Bronchial epithelial cell (primary cell): Measurements from ENCODE around the gene CCDC15. TPM values are rescaled to one million over a fixed set of nuclear protein-coding genes. Genes with fewer than 3 reads are reported as not detected.

Source experiments
- DNase-seq: peaks from one replicate; pipeline ENCODE4 v3.0.0-alpha.2; 2010; ENCODE audit warnings: low read depth
- FAIRE-seq: peaks from 2 replicates; lab custom pipeline; 2011; peaks lifted over from hg19 to GRCh38; lab: Jason Lieb, UNC
- H3K27me3 ChIP-seq: 2 replicates; pipeline ENCODE4 v1.5.1; 2011; ENCODE audit warnings: low read length; ENCODE audit not compliant: control insufficient read depth, insufficient read depth
- H3K36me3 ChIP-seq: 2 replicates; pipeline ENCODE4 v1.5.1; 2011; ENCODE audit warnings: low read length; ENCODE audit not compliant: control insufficient read depth, insufficient read depth
- H3K4me3 ChIP-seq: 2 replicates; pipeline ENCODE4 v1.5.1; 2011; ENCODE audit warnings: mild to moderate bottlenecking, low read depth, low read length, control low read depth
- total RNA-seq: library from RNA; depleted of rRNA; stranded (reverse); fragments of >200 nt; gene quantifications from 2 replicates; pipeline ENCODE4 v1.2.1, GENCODE V29; 2014
- TF ChIP-seq, protein P1 (sequence below): IDR thresholded peaks from 2 replicates; pipeline ENCODE4 v1.5.1; 2011; ENCODE audit warnings: mild to moderate bottlenecking, moderate library complexity, low read length, control low read depth, inconsistent platforms; ENCODE audit not compliant: insufficient read depth, severe bottlenecking

CCDC15 gene
- total RNA-seq, 1 donor from 2014 or later, result 1.1 TPM

DNA sequence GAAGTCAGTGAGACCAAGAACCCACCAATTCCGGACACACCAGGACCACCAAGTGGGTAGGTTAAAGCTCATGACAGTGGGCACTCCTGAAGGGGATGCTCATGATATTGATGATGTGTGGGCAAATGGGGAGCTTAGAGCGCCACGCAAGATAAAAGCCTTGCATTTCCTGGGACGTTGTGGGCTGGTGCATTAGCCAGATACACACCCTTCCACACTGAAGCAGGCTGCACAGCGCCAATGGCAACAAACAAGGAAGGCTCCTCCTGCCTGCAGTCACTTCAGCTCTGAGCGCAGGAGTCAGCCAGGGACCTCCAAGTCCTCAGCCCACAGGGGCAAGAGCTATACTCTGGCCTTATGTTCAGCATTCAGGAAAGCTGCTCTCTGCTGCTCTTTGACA lies 136.8 kb downstream of the CCDC15 start:
- Histone ChIP-seq H3K27me3 (no peaks in the 10 kb centered on the region), H3K4me3 (no peak overlapping the region)
- FAIRE-seq, result peak; percentile 32

More for the DNA sequence above, 136.8 kb downstream of the CCDC15 start:
- peaks cover 8% of the 10 kb centered on the region for H3K36me3 ChIP-seq
- no peak for DNase-seq
- TF ChIP-seq, protein P1, sequence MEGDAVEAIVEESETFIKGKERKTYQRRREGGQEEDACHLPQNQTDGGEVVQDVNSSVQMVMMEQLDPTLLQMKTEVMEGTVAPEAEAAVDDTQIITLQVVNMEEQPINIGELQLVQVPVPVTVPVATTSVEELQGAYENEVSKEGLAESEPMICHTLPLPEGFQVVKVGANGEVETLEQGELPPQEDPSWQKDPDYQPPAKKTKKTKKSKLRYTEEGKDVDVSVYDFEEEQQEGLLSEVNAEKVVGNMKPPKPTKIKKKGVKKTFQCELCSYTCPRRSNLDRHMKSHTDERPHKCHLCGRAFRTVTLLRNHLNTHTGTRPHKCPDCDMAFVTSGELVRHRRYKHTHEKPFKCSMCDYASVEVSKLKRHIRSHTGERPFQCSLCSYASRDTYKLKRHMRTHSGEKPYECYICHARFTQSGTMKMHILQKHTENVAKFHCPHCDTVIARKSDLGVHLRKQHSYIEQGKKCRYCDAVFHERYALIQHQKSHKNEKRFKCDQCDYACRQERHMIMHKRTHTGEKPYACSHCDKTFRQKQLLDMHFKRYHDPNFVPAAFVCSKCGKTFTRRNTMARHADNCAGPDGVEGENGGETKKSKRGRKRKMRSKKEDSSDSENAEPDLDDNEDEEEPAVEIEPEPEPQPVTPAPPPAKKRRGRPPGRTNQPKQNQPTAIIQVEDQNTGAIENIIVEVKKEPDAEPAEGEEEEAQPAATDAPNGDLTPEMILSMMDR, result no peak

Other genes starting within 250 kb of the CCDC15 start
- not detected in 2 replicates for gene NRGN, start 214.3 kb upstream of the CCDC15 start, total RNA-seq
- gene VSIG2, start 201.9 kb upstream of the CCDC15 start, total RNA-seq, result 0.53 and 2.0 TPM in 2 replicates
- gene ESAM, start 191.9 kb upstream of the CCDC15 start, total RNA-seq, result not detected in 2 replicates
- gene MSANTD2, start 153.8 kb upstream of the CCDC15 start, total RNA-seq, result 2.9 TPM in 2 replicates
- gene ROBO3, start 88.8 kb upstream of the CCDC15 start, total RNA-seq, result 29.5 and 30.2 TPM in 2 replicates
- gene ROBO4, start 56.3 kb upstream of the CCDC15 start, total RNA-seq, result under 0.01 TPM in 1 of 2 replicates, not detected in the other
- gene HEPN1, start 35.0 kb upstream of the CCDC15 start, total RNA-seq, result not detected in 2 replicates
- gene HEPACAM, start 18.2 kb upstream of the CCDC15 start, total RNA-seq, result not detected in 2 replicates
- 25.5 and 30.1 TPM in 2 replicates for gene SLC37A2, start 109.1 kb downstream of the CCDC15 start, total RNA-seq
- 28.4 and 29.3 TPM in 2 replicates for gene TMEM218, start 157.4 kb downstream of the CCDC15 start, total RNA-seq
- gene PKNOX2, start 210.5 kb downstream of the CCDC15 start, total RNA-seq, result under 0.01 TPM in 1 of 2 replicates, not detected in the other